ENCODE results near the gene AKAP4. TPM values are rescaled to one million over a fixed set of nuclear protein-coding genes. Genes with fewer than 3 reads are reported as not detected.

The AKAP4 gene, protein sequence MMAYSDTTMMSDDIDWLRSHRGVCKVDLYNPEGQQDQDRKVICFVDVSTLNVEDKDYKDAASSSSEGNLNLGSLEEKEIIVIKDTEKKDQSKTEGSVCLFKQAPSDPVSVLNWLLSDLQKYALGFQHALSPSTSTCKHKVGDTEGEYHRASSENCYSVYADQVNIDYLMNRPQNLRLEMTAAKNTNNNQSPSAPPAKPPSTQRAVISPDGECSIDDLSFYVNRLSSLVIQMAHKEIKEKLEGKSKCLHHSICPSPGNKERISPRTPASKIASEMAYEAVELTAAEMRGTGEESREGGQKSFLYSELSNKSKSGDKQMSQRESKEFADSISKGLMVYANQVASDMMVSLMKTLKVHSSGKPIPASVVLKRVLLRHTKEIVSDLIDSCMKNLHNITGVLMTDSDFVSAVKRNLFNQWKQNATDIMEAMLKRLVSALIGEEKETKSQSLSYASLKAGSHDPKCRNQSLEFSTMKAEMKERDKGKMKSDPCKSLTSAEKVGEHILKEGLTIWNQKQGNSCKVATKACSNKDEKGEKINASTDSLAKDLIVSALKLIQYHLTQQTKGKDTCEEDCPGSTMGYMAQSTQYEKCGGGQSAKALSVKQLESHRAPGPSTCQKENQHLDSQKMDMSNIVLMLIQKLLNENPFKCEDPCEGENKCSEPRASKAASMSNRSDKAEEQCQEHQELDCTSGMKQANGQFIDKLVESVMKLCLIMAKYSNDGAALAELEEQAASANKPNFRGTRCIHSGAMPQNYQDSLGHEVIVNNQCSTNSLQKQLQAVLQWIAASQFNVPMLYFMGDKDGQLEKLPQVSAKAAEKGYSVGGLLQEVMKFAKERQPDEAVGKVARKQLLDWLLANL
- not detected for total RNA-seq

DNA sequence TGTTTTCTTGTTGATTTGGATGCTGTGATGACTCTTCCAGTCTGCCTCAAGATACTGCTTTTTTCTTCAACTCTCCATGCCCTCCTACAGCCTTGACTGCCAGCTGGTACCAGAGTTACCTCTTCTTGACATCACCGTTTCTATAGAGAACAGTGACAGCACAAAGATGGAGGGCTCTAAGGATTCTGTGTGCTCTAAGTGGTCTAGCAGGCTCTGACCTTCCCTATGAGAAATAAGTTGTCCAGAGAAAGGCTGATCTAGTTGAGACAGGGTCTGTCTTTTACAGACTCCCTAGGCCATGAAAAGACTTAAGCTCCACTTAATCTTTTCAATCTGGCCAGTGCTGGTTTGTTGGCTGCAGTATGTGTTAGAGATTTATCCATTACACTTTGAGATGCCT lies at the start of gene AKAP4:
AKAP4 (minus strand) TSS at position 101 of the 400 bp plus-strand sequence. CDS start 118 bp downstream, outside the sequence.
- no peaks in the 10 kb centered on the region for H3K9me3 ChIP-seq
- H3K27ac ChIP-seq, result no peak within 1 kb of the TSS
- TF ChIP-seq, protein P1, sequence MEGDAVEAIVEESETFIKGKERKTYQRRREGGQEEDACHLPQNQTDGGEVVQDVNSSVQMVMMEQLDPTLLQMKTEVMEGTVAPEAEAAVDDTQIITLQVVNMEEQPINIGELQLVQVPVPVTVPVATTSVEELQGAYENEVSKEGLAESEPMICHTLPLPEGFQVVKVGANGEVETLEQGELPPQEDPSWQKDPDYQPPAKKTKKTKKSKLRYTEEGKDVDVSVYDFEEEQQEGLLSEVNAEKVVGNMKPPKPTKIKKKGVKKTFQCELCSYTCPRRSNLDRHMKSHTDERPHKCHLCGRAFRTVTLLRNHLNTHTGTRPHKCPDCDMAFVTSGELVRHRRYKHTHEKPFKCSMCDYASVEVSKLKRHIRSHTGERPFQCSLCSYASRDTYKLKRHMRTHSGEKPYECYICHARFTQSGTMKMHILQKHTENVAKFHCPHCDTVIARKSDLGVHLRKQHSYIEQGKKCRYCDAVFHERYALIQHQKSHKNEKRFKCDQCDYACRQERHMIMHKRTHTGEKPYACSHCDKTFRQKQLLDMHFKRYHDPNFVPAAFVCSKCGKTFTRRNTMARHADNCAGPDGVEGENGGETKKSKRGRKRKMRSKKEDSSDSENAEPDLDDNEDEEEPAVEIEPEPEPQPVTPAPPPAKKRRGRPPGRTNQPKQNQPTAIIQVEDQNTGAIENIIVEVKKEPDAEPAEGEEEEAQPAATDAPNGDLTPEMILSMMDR (IDR thresholded peaks at IDR 0.05), result no peak
- peaks cover 0 to 8% of the 10 kb centered on the region in 2 donors for H3K4me1 ChIP-seq
- no peaks in the 10 kb centered on the region for H3K36me3 ChIP-seq
- no peak within 1 kb of the TSS for H3K4me3 ChIP-seq
- no peak for DNase-seq (ENCODE audit: low spot score)
- no peaks in the 10 kb centered on the region for H3K27me3 ChIP-seq

DNA sequence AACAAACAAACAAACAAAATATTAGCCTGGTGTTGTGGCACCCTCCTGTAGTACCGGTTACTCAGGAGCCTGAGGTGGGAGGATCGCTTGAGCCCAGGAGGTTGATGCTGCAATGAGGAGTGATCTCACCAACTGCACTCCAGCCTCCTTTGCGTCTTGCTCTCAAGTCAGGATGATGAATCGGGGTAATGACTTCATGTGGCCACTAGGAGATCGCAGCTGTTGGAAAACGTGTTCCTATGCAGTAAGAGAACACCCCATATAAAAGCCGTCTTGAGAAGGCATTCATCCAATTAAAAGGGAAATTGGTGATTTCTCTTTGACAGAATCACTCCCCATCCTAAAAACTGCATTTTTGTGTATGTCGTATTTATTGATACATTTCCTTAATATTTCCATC lies 10.7 kb upstream of the AKAP4 start:
- no peak for DNase-seq (ENCODE audit: low spot score)
- Histone ChIP-seq H3K9me3 (no peaks in the 10 kb centered on the region), H3K36me3 (no peaks in the 10 kb centered on the region), H3K27me3 (no peaks in the 10 kb centered on the region), H3K4me3 (no peak overlapping the region), H3K27ac (no peak overlapping the region), H3K4me1 (no peaks in the 10 kb centered on the region)
- TF ChIP-seq, protein P1 (IDR thresholded peaks at IDR 0.05), result peak in 1 of 2 donors; percentile 28

DNA sequence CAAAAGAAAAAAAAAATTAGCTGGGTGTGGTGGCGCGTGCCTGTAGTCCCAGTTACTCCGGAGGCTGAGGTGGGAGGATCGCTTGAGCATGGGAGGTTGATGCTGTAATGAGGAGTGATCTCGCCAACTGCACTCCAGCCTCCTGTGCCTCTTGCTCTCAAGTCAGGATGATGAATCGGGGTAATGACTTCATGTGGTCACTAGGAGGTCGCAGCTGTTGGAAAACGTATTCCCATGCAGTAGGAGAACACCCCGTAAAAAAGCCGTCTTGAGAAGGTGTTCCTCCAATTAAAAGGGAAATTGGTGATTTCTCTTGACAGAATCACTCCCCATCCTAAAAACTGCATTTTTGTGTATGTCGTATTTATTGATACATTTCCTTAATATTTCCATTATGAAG lies 5.9 kb upstream of the AKAP4 start:
- Histone ChIP-seq H3K9me3 (no peaks in the 10 kb centered on the region), H3K4me3 (no peak overlapping the region), H3K27ac (no peak overlapping the region), H3K4me1 (peaks cover 0 to 8% of the 10 kb centered on the region in 2 donors), H3K36me3 (no peaks in the 10 kb centered on the region), H3K27me3 (no peaks in the 10 kb centered on the region)
- no peak for DNase-seq (ENCODE audit: low spot score)
- TF ChIP-seq, protein P1 (IDR thresholded peaks at IDR 0.05), result no peak

DNA sequence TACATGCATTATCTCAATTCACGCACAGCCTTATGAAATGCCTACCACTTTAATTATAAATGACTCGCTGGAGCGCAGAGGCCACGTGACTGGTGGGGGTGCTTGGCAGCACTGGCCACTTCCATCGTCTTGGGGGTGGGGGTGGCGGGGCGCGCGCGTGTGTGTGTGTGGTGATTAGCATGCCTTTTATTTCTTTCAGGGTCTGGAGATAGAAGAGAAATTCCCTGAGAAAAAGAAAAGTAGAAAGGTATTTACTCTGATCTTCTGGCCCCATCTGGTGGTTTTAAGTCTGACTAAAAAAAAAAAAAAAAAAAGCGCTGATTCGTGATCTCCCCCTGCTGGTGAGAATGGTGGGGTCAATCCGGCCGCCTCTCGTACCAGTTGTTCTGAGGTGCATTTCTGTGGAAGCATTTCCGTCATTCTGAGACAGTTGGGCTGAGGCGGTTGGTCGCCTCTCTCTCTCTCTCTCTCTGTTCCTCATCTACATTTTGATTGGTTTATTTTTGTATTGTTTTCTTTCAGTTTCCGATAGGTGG lies 3.6 kb upstream of the AKAP4 start, which contains the start of gene CCNB3:
CCNB3 (plus strand) TSS at position 402 of the 536 bp plus-strand sequence. CDS start 80,399 bp downstream, outside the sequence.
- Histone ChIP-seq H3K36me3 (no peaks in the 10 kb centered on the region), H3K4me1 (peaks cover 0 to 8% of the 10 kb centered on the region in 2 donors), H3K4me3 (peak within 1 kb of the TSS; percentile 15 to 33), H3K9me3 (no peaks in the 10 kb centered on the region), H3K27me3 (no peaks in the 10 kb centered on the region), H3K27ac (peak within 1 kb of the TSS in 1 of 2 donors; percentile 11)
- TF ChIP-seq, protein P1 (IDR thresholded peaks at IDR 0.05), result peak; percentile 42 to 66
- peak; percentile 75 for DNase-seq (ENCODE audit: low spot score)

DNA sequence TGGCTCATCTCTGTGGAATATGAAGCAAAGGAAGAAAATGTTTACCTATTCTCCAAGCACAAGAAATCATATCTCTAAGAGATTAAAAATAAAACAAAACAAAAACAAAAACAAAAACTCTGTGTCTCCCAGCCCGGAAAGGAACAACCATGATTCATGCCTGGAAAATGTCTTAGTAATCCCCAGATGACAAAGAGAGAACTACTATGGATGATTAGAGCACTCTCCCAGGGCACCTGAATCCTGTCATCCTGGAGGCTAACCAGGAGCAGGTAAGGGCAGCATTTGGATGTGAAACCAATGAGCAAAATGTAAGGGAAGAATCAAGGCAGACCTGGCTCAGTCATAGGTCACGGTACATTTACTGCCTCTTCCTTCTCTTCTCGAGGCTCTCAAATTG lies 1.7 kb upstream of the AKAP4 start:
- TF ChIP-seq, protein P1 (IDR thresholded peaks at IDR 0.05), result no peak
- no peaks in the 10 kb centered on the region for H3K27me3 ChIP-seq
- no peaks in the 10 kb centered on the region for H3K36me3 ChIP-seq
- no peak overlapping the region for H3K27ac ChIP-seq
- H3K9me3 ChIP-seq, result no peaks in the 10 kb centered on the region
- H3K4me3 ChIP-seq, result no peak overlapping the region
- no peak for DNase-seq (ENCODE audit: low spot score)
- peaks cover 0 to 8% of the 10 kb centered on the region in 2 donors for H3K4me1 ChIP-seq
